SK-N-SH (cell line): ENCODE measurements around the gene RAB6B. TPM values are rescaled to one million over a fixed set of nuclear protein-coding genes. Genes with fewer than 3 reads are reported as not detected.

Experiments
- CTCF ChIA-PET: fragments of 300-600, 350-600 bp; formaldehyde crosslinking; extraction: SDS; loops from one replicate; lab custom pipeline; 2021; lab: Yijun Ruan, JAX
- POLR2A ChIA-PET: fragments of 350-600 bp; sonication (Branson Sonifier 250); formaldehyde crosslinking; extraction: SDS; loops from one replicate; lab custom pipeline; 2020; ENCODE audit warnings: antibody characterized with exemption, inconsistent platforms; lab: Yijun Ruan, JAX
- DNase-seq: peaks from one replicate; pipeline ENCODE4 v3.0.0; 2012
- H2AFZ ChIP-seq: fragments of 200-600 bp; sonication (generic); 2 replicates; pipeline ENCODE4 v1.8.1; 2016; ENCODE audit warnings: antibody characterized with exemption, mild to moderate bottlenecking, low read depth
- H3F3A ChIP-seq: fragments of 200-600 bp; sonication (generic); replicated peaks from 2 replicates; pipeline ENCODE3; 2016; ENCODE audit warnings: antibody characterized with exemption, mild to moderate bottlenecking; ENCODE audit not compliant: insufficient read depth
- H3K27ac ChIP-seq, 2 experiments: fragments of 200-500 bp in 1 of 2; fragments of 200-600 bp in 1 of 2; sonication (Bioruptor generic) in 1 of 2; sonication (generic), shearing (Covaris generic) in 1 of 2; 2 replicates each; pipeline versions ENCODE4 v1.5.1 to v1.6.1; 2014 to 2016; ENCODE audit warnings: low read depth in 2 of 2, inconsistent platforms in 1 of 2, low read length in 1 of 2, mild to moderate bottlenecking in 1 of 2, mixed read lengths in 1 of 2
- H3K27me3 ChIP-seq: fragments of 200-600 bp; sonication (generic), shearing (Covaris generic); 2 replicates; pipeline ENCODE4 v1.6.1; 2016; ENCODE audit warnings: mixed run types; ENCODE audit not compliant: insufficient read depth
- H3K36me3 ChIP-seq, 2 experiments: fragments of 200-500 bp in 1 of 2; fragments of 200-600 bp in 1 of 2; sonication (Bioruptor generic) in 1 of 2; sonication (generic) in 1 of 2; replicated peaks in 1 of 2; 2 replicates each; pipeline versions ENCODE3 to v1.5.1; 2014 to 2016; ENCODE audit warnings: low read length in 1 of 2, mild to moderate bottlenecking in 1 of 2; ENCODE audit not compliant: insufficient read depth in 2 of 2, control insufficient read depth in 1 of 2
- H3K4me1 ChIP-seq, 2 experiments: fragments of 200-500 bp in 1 of 2; fragments of 200-600 bp in 1 of 2; sonication (Bioruptor generic) in 1 of 2; sonication (generic), shearing (Covaris generic) in 1 of 2; 2 replicates each; pipeline versions ENCODE4 v1.5.1 to v1.6.1; 2014 to 2016; ENCODE audit warnings: low read depth in 1 of 2, low read length in 1 of 2, mixed run types in 1 of 2; ENCODE audit not compliant: insufficient read depth in 2 of 2, control insufficient read depth in 1 of 2
- H3K4me2 ChIP-seq: fragments of 200-600 bp; sonication (generic), shearing (Covaris generic); 2 replicates; pipeline ENCODE4 v1.6.1; 2017; ENCODE audit warnings: mixed run types
- H3K4me3 ChIP-seq, 2 experiments: fragments of 200-500 bp in 1 of 2; fragments of 200-600 bp in 1 of 2; sonication (Bioruptor generic) in 1 of 2; sonication (generic), shearing (Covaris generic) in 1 of 2; 2 replicates each; pipeline versions ENCODE4 v1.5.1 to v1.8.1; 2014 to 2016; ENCODE audit warnings: low read depth in 2 of 2, inconsistent platforms in 1 of 2, low read length in 1 of 2, mild to moderate bottlenecking in 1 of 2, mixed read lengths in 1 of 2, moderate library complexity in 1 of 2
- H3K79me2 ChIP-seq: fragments of 200-600 bp; sonication (generic); 2 replicates; pipeline ENCODE4 v1.8.1; 2017; ENCODE audit warnings: mild to moderate bottlenecking; ENCODE audit not compliant: insufficient read depth
- H3K9ac ChIP-seq: fragments of 200-600 bp; sonication (generic); 2 replicates; pipeline ENCODE4 v1.6.1; 2017; ENCODE audit warnings: mixed run types
- H3K9me2 ChIP-seq: fragments of 200-600 bp; sonication (generic); 2 replicates; pipeline ENCODE4 v1.6.1; 2017; ENCODE audit warnings: mixed run types
- H3K9me3 ChIP-seq: fragments of 200-600 bp; sonication (generic); 2 replicates; pipeline ENCODE4 v1.6.1; 2017; ENCODE audit warnings: mixed run types, mild to moderate bottlenecking, moderate library complexity
- H4K20me1 ChIP-seq: fragments of 200-600 bp; sonication (generic); 2 replicates; pipeline ENCODE4 v1.6.1; 2017; ENCODE audit warnings: mild to moderate bottlenecking, mixed run types; ENCODE audit not compliant: insufficient read depth
- ELF1 ChIP-seq: IDR thresholded peaks from 2 replicates; pipeline ENCODE4 v1.4.0; 2012
- EP300 ChIP-seq, 2 experiments: IDR thresholded peaks; 2 replicates each; pipeline versions ENCODE4 v1.4.0 to v1.6.1; 2012; ENCODE audit warnings: borderline replicate concordance in 1 of 2, low read depth in 1 of 2, low read length in 1 of 2
- EZH2phosphoT487 ChIP-seq: fragments of 200-600 bp; sonication (generic); IDR thresholded peaks from 2 replicates; pipeline ENCODE4 v1.6.1; 2017; ENCODE audit warnings: low read depth, mixed run types, mild to moderate bottlenecking, antibody characterized with exemption, moderate library complexity, borderline replicate concordance
- GATA2 ChIP-seq: sonication (generic); formaldehyde crosslinking; IDR thresholded peaks from 2 replicates; pipeline ENCODE4 v1.5.0; 2020; ENCODE audit warnings: mild to moderate bottlenecking, missing genetic modification reagents
- IRF3 ChIP-seq: fragments of 150-350 bp; IDR thresholded peaks from 2 replicates; pipeline ENCODE4 v1.6.1; 2016; ENCODE audit warnings: mild to moderate bottlenecking, low read depth, low read length
- JUND ChIP-seq: IDR thresholded peaks from 2 replicates; pipeline ENCODE4 v1.4.0; 2012
- MXI1 ChIP-seq: IDR thresholded peaks from 2 replicates; pipeline ENCODE4 v1.6.1; 2012; ENCODE audit warnings: mild to moderate bottlenecking, low read depth, low read length, improper control_type of control experiment
- NFIC ChIP-seq: IDR thresholded peaks from 2 replicates; pipeline ENCODE4 v1.4.0; 2012; ENCODE audit warnings: borderline replicate concordance
- RCOR1 ChIP-seq: fragments of 150-350 bp; IDR thresholded peaks from 2 replicates; pipeline ENCODE4 v1.6.1; 2017; ENCODE audit warnings: antibody characterized with exemption, low read length
- REST ChIP-seq: IDR thresholded peaks from 2 replicates; pipeline ENCODE4 v1.6.1; 2012; ENCODE audit warnings: mild to moderate bottlenecking, low read depth, low read length, moderate library complexity
- RFX5 ChIP-seq: IDR thresholded peaks from 2 replicates; pipeline ENCODE4 v1.6.1; 2012; ENCODE audit warnings: mild to moderate bottlenecking, improper control_type of control experiment, low read length
- RXRA ChIP-seq: IDR thresholded peaks from 2 replicates; pipeline ENCODE4 v1.4.0; 2012; ENCODE audit warnings: low read depth, mild to moderate bottlenecking, borderline replicate concordance
- SMC3 ChIP-seq: IDR thresholded peaks from 2 replicates; pipeline ENCODE4 v1.6.1; 2012; ENCODE audit warnings: low read depth, low read length, improper control_type of control experiment
- USF1 ChIP-seq: IDR thresholded peaks from 2 replicates; pipeline ENCODE4 v1.4.0; 2012; ENCODE audit warnings: low read depth, borderline replicate concordance
- ZBTB33 ChIP-seq: IDR thresholded peaks from 2 replicates; pipeline ENCODE4 v1.4.0; 2012; ENCODE audit warnings: low read depth, borderline replicate concordance
- WGBS: methylation state at CpG from one replicate; pipeline ENCODE4 v1.1.6; 2017; ENCODE audit warnings: low lambda C conversion rate; 5-methylcytosine and 5-hydroxymethylcytosine counted together
- polyA plus RNA-seq, 3 experiments: library from polyadenylated mRNA; depleted of rRNA; stranded (reverse); fragments of >200 nt; gene quantifications; 2 replicates each; pipeline ENCODE4 v1.2.3, GENCODE V29; 2012

The RAB6B gene
- polyA plus RNA-seq, 1 of the 3 experiments (the other 2 are of a cell fraction): 9.3 TPM

GRCh38 chr3:133859381-133860234 lies 36.1 kb downstream of the RAB6B start:
- ChIA-PET CTCF (interaction anchor here (1.0 kb wide), 1 partner anchor 353 kb away, joined by 3 read pairs; no protein-coding TSS in a partner anchor), POLR2A (no interaction called here)
- Histone ChIP-seq H3K4me3 (no peak overlapping the region), H3F3A (no peaks in the 10 kb centered on the region), H3K4me2 (no peak overlapping the region), H4K20me1 (no peaks in the 10 kb centered on the region), H3K9ac (no peak overlapping the region), H2AFZ (no peak overlapping the region), H3K27me3 (no peaks in the 10 kb centered on the region), H3K9me2 (no peaks in the 10 kb centered on the region), H3K79me2 (no peaks in the 10 kb centered on the region), H3K4me1 (peaks cover 0 to 4% of the 10 kb centered on the region in 2 experiments; a peak in 1 of 4 replicates)
- DNase-seq: no peak
- TF ChIP-seq MXI1: no peak
- TF ChIP-seq SMC3: no peak
- no peak for TF ChIP-seq GATA2 (CRISPR knock-in tag)
- no peak for TF ChIP-seq EZH2phosphoT487
- no peak for TF ChIP-seq ELF1
- TF ChIP-seq JUND: no peak
- TF ChIP-seq RXRA: no peak
- no peak for TF ChIP-seq EP300 (IDR thresholded peaks at IDR 0.05; ENCODE audit: borderline replicate concordance in 1 of 2, low read depth in 1 of 2, low read length in 1 of 2)
- no peak for TF ChIP-seq REST
- no peak for TF ChIP-seq RCOR1
- no peak for TF ChIP-seq ZBTB33
- no peak for TF ChIP-seq RFX5
- no peak for TF ChIP-seq USF1
- no peak for TF ChIP-seq IRF3
- TF ChIP-seq NFIC: no peak
- TF ChIP-seq, all 33 proteins: peak for 0
- Histone ChIP-seq H3K27ac (no peak overlapping the region), H3K9me3 (no peaks in the 10 kb centered on the region), H3K36me3 (no peaks in the 10 kb centered on the region)
- 74% methylated on average over 12 of the region's 12 CpGs for WGBS
